ENCODE results near the gene CSMD2.
A peak's percentile ranks its signal among the peaks of the same experiment; 100 is the strongest.
"Not testable (repeated sequence)": the region's sequence is repeated elsewhere in the genome, so short reads cannot be mapped to it uniquely, and the experiment has no call there.

Gene CSMD2

GRCh38 chr1:34164771-34165391, at the start of gene CSMD2:
CSMD2 (minus strand) TSS chr1:34165230; CDS start chr1:34165097, 133 bp downstream.
- no peak for DNase-seq (ENCODE audit: low read depth in 2 of 2)

GRCh38 chr1:34213956-34214355, 48.9 kb upstream of the CSMD2 start:
- no peak for DNase-seq (ENCODE audit: low read depth in 2 of 2)

- DNase-seq (ENCODE audit: low read depth in 2 of 2), result no peak
These were observed 47.6 kb upstream of the CSMD2 start for GRCh38 chr1:34212673-34213072.

GRCh38 chr1:34199927-34200326, 34.9 kb upstream of the CSMD2 start:
- DNase-seq (ENCODE audit: low read depth in 2 of 2), result peak in 1 of 2 donors; percentile 3

GRCh38 chr1:34192621-34193020, 27.6 kb upstream of the CSMD2 start:
- DNase-seq (ENCODE audit: low read depth in 2 of 2), result no peak

- no peak for DNase-seq (ENCODE audit: low read depth in 2 of 2)
These were observed 25.7 kb upstream of the CSMD2 start for GRCh38 chr1:34190692-34191091.

GRCh38 chr1:34188985-34189384, 24.0 kb upstream of the CSMD2 start:
- DNase-seq (ENCODE audit: low read depth in 2 of 2), result no peak

- DNase-seq (ENCODE audit: low read depth in 2 of 2), result no peak
These were observed 23.4 kb upstream of the CSMD2 start for GRCh38 chr1:34188418-34188817.

- no peak for DNase-seq (ENCODE audit: low read depth in 2 of 2)
These were observed 21.9 kb upstream of the CSMD2 start for GRCh38 chr1:34186741-34187494.

GRCh38 chr1:34183381-34183780, 18.4 kb upstream of the CSMD2 start:
- not testable (repeated sequence) for DNase-seq (ENCODE audit: low read depth in 2 of 2)

GRCh38 chr1:34178072-34178471, 13.0 kb upstream of the CSMD2 start:
- no peak for DNase-seq (ENCODE audit: low read depth in 2 of 2)

GRCh38 chr1:34176830-34177603, 12.0 kb upstream of the CSMD2 start, which contains the start of gene C1orf94:
C1orf94 (plus strand) TSS chr1:34176907; CDS start chr1:34177790, 883 bp downstream.
- no peak for DNase-seq (ENCODE audit: low read depth in 2 of 2)

GRCh38 chr1:34175744-34176143, 10.7 kb upstream of the CSMD2 start:
- no peak for DNase-seq (ENCODE audit: low read depth in 2 of 2)

GRCh38 chr1:34167389-34167788, 2.4 kb upstream of the CSMD2 start:
- no peak for DNase-seq (ENCODE audit: low read depth in 2 of 2)

- no peak for DNase-seq (ENCODE audit: low read depth in 2 of 2)
These were observed 1.8 kb upstream of the CSMD2 start for GRCh38 chr1:34166625-34167361.

GRCh38 chr1:34166191-34166624, 1.2 kb upstream of the CSMD2 start:
- DNase-seq (ENCODE audit: low read depth in 2 of 2), result no peak

- DNase-seq (ENCODE audit: low read depth in 2 of 2), result no peak
These were observed 442 bp upstream of the CSMD2 start for GRCh38 chr1:34165422-34165921.

- no peak for DNase-seq (ENCODE audit: low read depth in 2 of 2)
These were observed 968 bp downstream of the CSMD2 start for GRCh38 chr1:34163792-34164731.

- DNase-seq (ENCODE audit: low read depth in 2 of 2), result peak; percentile 18 to 31
These were observed 1.9 kb downstream of the CSMD2 start for GRCh38 chr1:34162852-34163766.
